NB4 (cell line): ENCODE results near the gene MYO7A.

ENCODE experiments used
- DNase-seq: peaks from one replicate; pipeline ENCODE4 v3.0.0; 2010; ENCODE audit warnings: low read depth
- H3K4me3 ChIP-seq: one replicate; pipeline ENCODE4 v1.5.1; 2011; ENCODE audit warnings: mild to moderate bottlenecking, low read depth, low read length, moderate library complexity
- CTCF ChIP-seq: IDR thresholded peaks from one replicate; pipeline ENCODE4 v1.5.1; 2012; ENCODE audit warnings: low read depth, low read length
- MYC ChIP-seq: IDR thresholded peaks from 2 replicates; pipeline ENCODE4 v1.6.1; 2011; ENCODE audit warnings: low read depth, low read length
- POLR2A ChIP-seq: IDR thresholded peaks from 2 replicates; pipeline ENCODE4 v1.6.1; 2011; ENCODE audit warnings: mild to moderate bottlenecking; ENCODE audit not compliant: insufficient read length; ENCODE audit errors: extremely low read depth
- TF ChIP-seq, protein P1 (sequence below): IDR thresholded peaks from 2 replicates; pipeline ENCODE4 v1.6.1; 2011; ENCODE audit warnings: low read depth, low read length

MYO7A gene

DNA sequence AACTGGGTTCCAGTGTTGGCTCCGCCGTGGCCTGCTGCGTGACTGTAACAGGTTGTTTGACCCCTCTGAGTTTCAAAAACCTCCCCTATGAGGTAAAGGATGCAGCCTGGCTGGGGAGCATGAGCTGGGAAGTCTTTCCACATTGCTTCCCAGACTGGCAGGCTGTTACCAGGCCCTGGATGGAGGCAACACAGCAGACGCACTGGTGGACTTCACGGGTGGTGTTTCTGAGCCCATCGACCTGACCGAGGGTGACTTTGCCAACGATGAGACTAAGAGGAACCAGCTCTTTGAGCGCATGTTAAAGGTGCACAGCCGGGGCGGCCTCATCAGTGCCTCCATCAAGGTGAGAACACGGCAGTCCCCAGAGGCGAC, 14.0 kb upstream of the MYO7A start:
- no peak overlapping the region for H3K4me3 ChIP-seq
- TF ChIP-seq, protein P1, sequence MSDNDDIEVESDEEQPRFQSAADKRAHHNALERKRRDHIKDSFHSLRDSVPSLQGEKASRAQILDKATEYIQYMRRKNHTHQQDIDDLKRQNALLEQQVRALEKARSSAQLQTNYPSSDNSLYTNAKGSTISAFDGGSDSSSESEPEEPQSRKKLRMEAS, result no peak
- TF ChIP-seq CTCF (no peak), POLR2A (no peak), MYC (no peak)
- no peak for DNase-seq

GRCh38 chr11:77115181-77115611, 12.8 kb upstream of the MYO7A start:
- peak; percentile 47 for TF ChIP-seq CTCF
- no peak for TF ChIP-seq MYC
- H3K4me3 ChIP-seq, result no peak overlapping the region
- DNase-seq, result peak; percentile 33

- no peak for DNase-seq
- TF ChIP-seq, protein P1, result no peak
- no peak for TF ChIP-seq MYC
- TF ChIP-seq CTCF, result no peak
- no peak for TF ChIP-seq POLR2A
- no peak overlapping the region for H3K4me3 ChIP-seq
These were observed 12.1 kb upstream of the MYO7A start for GRCh38 chr11:77115956-77116355.

DNA sequence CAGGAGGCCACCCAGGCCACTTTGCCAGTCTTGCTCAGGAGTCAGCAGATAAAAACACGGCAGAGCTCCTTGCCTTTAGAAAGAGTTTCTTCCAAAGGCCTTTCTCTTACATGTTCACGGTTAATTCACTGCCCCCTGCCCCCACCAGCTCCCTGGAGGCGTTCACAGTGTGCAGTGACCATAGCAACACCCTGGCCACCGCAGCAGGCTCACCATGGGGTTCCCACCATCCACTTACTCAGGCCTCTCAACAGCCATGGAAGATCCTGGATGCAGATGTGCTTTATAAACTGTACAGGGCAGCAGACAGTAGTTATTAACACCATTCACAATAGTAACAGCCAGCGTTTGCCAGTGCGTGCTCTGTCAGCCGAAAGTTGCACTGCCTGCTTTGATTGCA, 10.6 kb upstream of the MYO7A start:
- no peak overlapping the region for H3K4me3 ChIP-seq
- no peak for DNase-seq
- no peak for TF ChIP-seq MYC
- TF ChIP-seq CTCF, result no peak
- TF ChIP-seq POLR2A, result no peak
- TF ChIP-seq, protein P1, result no peak

DNA sequence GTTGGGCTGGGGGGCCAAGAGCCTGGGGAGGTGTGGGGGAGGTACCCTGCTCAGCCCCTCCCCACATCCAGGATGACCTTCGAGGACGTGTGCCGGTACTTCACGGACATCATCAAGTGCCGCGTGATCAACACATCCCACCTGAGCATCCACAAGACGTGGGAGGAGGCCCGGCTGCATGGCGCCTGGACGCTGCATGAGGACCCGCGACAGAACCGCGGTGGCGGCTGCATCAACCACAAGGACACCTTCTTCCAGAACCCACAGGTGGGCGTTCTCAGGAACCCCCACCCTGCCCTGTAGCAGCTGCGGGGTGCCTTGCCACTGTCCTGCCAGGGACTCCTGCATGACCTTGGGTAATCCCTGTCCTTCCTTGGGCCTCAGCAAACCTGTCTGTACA, 10.0 kb upstream of the MYO7A start:
- no peak overlapping the region for H3K4me3 ChIP-seq
- TF ChIP-seq POLR2A (no peak), MYC (no peak), CTCF (no peak)
- TF ChIP-seq, protein P1, result no peak
- DNase-seq, result no peak

- TF ChIP-seq, protein P1, result no peak
- TF ChIP-seq CTCF, result no peak
- TF ChIP-seq MYC, result no peak
- no peak for TF ChIP-seq POLR2A
These were observed 9.1 kb upstream of the MYO7A start for GRCh38 chr11:77118971-77119370.

More at GRCh38 chr11:77118971-77119370, 9.1 kb upstream of the MYO7A start:
- no peak for DNase-seq
- no peak overlapping the region for H3K4me3 ChIP-seq
